SK-MEL-5 (cell line): ENCODE measurements around the gene UTP11. TPM values are rescaled to one million over a fixed set of nuclear protein-coding genes. Genes with fewer than 3 reads are reported as not detected.
"Not testable (repeated sequence)": the region's sequence is repeated elsewhere in the genome, so short reads cannot be mapped to it uniquely, and the experiment has no call there.

ENCODE experiments used
- DNase-seq: peaks from one replicate; pipeline ENCODE4 v3.0.0-alpha.2; 2016; ENCODE audit warnings: low read depth, low spot score
- in situ Hi-C: cut with HindIII; loops from 2 replicates; pipeline ENCODE4 v1.10.0; 2016; ENCODE audit warnings: low sequenced_read_pairs, high pct_unique_total_duplicates, low pct_unique_long_range_greater_than_20kb
- polyA plus RNA-seq, 2 experiments: library from polyadenylated mRNA; depleted of rRNA; stranded (reverse); fragments of >200 nt; gene quantifications; 2 replicates each; pipeline ENCODE4 v1.2.3, GENCODE V29; 2015
- total RNA-seq: library from RNA; depleted of rRNA; stranded (reverse); fragments of >200 nt; shearing (Covaris generic); gene quantifications from 2 replicates; pipeline ENCODE4 v1.2.3, GENCODE V29; 2014; rRNA removed

Gene UTP11, protein sequence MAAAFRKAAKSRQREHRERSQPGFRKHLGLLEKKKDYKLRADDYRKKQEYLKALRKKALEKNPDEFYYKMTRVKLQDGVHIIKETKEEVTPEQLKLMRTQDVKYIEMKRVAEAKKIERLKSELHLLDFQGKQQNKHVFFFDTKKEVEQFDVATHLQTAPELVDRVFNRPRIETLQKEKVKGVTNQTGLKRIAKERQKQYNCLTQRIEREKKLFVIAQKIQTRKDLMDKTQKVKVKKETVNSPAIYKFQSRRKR
- 73.1 and 79.0 TPM in 2 replicates for total RNA-seq
- polyA plus RNA-seq (2015; cell fraction: cytosol; rRNA removed): 60.9 and 62.2 TPM in 2 replicates
- 17.1 and 24.8 TPM in 2 replicates for polyA plus RNA-seq (2015; cell fraction: nucleus; rRNA removed)

- DNase-seq: peak; percentile 99
- in situ Hi-C loops: no loop called here
These were observed at the start of gene UTP11 for GRCh38 chr1:38012363-38013226. Gene UTP11, plus strand, starts transcription at chr1:38012734. Its CDS starts 69 bp downstream, at chr1:38012803.

DNA sequence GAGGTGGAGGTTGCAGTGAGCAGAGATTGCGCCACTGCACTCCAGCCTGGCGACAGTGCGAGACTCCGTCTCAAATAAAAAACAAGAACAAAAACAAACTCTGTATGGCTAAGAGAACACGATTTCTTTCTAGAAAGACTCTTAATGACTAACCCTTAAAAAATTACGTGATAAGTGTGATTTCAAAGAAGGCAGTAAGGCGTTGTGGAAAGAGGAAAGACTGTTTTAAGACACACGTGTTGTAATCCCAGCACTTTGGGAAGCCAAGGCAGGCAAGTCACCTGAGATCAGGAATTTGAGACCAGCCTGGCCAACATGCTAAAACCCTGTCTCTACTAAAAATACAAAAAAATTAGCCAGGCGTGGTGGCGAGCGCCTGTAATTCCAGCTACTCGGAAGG is 48.4 kb upstream of the UTP11 start:
- in situ Hi-C loops, DNase-seq: not testable (repeated sequence)

- DNase-seq: no peak
- in situ Hi-C loops: no loop called here
These were observed 47.2 kb upstream of the UTP11 start for GRCh38 chr1:37965301-37965700.

GRCh38 chr1:37973684-37974083 is 38.9 kb upstream of the UTP11 start:
- in situ Hi-C loops, DNase-seq: not testable (repeated sequence)

- in situ Hi-C loops: no loop called here
- no peak for DNase-seq
These were observed 38.0 kb upstream of the UTP11 start for GRCh38 chr1:37974567-37974966.

DNA sequence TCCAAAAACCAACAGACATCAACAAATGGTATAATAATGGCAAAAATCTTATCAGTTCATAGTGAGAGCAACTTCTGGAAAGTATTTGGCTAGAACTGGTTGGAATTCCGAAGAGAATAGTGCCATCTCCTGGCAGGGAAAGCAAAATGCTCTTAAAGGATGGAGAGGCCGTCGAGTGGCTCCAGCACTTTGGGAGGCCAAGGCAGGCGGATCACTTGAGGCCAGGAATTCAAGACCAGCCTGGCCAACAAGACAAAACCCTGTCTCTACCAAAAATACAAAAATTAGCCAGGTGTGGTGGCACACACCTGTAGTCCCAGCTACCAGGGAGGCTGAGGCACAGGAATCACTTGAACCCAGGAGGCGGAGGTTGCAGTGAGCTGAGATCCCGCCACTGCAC is 37.5 kb upstream of the UTP11 start:
- in situ Hi-C loops: not testable (repeated sequence)
- peak; percentile 64 for DNase-seq

GRCh38 chr1:37978541-37978940 is 34.0 kb upstream of the UTP11 start:
- in situ Hi-C loops: no loop called here

DNA sequence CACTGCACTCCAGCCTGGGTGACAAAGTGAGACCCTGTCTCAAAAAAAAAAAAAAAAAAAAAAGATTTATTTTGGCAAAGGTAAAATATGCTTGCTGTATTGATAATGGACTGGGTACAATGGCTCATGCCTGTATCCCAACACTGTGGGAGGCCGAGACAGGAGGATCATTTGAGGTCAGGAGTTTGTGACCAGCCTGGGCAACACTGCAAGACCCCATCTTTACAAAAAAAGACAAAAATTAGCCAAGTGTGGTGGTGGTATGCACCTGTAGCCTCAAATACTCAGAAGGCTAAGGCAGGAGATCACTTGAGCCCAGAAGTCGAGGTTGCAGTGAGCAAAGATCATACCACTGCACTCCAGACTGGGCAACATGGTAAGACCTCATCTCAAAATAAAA is 29.0 kb upstream of the UTP11 start:
- no peak for DNase-seq
- in situ Hi-C loops: no loop called here

More at GRCh38 chr1:37978541-37978940, 34.0 kb upstream of the UTP11 start:
- no peak for DNase-seq

- in situ Hi-C loops: no loop called here
- no peak for DNase-seq
These were observed 24.9 kb upstream of the UTP11 start for GRCh38 chr1:37987679-37988078.

GRCh38 chr1:37989361-37989930 is 23.1 kb upstream of the UTP11 start:
- in situ Hi-C loops: no loop called here
- DNase-seq: peak; percentile 23

DNA sequence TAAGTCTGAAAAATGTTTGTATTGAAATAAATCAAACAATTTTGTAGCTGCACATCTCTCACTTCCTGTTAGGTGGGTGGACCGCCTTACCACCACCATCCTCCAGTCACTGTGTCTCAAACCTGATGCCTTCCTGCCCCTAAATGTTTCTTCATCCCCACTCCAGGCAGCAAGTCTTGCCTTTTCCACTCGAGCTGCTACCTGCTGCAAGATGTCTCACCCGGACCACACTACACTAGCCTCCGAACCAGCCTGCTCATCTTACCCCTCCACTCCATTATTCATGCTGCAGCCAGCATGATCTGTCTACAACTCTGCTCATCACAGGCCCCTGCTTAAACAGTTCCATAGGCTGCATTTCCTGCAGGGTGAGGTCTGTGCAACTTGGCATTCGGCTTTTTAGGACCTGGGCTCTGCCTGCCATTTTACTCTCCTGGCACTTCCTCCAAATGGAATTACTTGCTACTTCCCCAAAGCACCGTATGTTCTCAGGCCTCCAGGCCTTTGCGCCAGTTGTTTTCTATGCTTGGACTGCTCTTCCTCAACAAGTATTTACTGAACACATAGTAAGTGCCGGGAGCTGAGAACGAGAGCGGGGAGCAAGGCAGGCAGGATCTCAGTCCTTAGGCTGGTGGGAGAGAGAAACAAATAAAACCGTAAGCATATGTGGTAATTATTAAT is 17.5 kb upstream of the UTP11 start:
- in situ Hi-C loops: no loop called here
- no peak for DNase-seq

DNA sequence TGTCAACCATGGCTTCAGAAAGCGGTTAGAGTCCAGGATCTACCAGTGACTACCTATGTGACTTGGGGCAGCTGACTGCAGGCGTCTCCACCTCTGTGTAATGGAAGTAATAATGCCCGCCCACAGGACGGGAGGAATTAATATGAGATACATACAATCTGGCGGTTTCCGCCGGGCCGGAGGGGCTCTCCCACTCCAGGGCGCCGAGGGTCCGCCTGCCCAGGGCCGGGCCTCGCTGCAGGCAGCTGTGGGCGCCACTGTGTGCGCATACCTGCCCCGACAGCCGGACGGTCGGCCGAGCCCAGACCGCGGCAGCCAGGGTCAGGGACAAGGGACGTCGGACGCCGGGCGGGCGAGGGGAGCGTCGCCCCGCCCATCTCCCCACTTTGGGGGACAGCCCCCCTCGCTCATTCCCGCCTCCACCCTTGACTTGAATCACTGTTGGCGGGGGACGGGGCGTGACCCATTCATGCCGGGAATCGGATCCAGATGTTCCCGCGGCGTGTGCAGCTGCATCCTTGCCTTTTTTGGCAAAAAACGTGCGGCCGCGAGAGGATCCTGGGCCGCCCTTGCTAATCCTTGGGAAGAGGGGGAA is 16.7 kb upstream of the UTP11 start:
- in situ Hi-C loops: no loop called here
- no peak for DNase-seq

- no peak for DNase-seq
- in situ Hi-C loops: no loop called here
These were observed 15.1 kb upstream of the UTP11 start for GRCh38 chr1:37997256-37998088.

DNA sequence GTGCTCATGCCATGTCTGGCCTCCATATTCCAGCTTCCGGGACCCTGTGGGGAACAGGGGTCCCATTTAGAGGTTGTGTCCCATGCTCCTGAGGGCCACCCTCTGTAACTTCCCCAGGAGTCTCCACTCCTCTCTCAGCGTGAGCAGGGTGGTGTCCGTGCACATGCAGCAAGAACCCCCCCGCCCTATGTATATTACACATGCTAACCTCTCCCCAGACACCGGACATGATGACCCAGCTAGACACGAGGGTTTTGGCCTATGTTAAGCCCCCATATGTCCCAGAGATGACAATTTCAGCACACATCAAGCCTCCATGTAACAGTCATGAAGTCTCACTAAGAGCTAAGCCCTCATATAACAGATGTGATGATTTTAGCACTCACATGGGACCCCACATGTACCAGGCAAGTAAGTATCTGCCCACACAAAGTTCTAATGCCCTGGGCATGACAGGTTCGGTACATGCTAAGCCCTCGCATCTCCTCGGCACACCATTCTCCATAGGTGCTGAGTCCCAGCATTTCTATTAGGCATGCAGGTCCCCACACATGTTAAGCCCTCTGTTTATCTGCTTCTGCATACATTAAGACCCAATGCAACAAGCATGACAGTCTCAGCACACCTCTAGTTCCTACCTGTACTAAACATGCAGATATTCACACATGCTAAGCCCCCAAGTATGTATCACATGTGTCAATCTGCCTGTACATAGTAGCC is 14.3 kb upstream of the UTP11 start:
- in situ Hi-C loops: no loop called here
- DNase-seq: no peak

DNA sequence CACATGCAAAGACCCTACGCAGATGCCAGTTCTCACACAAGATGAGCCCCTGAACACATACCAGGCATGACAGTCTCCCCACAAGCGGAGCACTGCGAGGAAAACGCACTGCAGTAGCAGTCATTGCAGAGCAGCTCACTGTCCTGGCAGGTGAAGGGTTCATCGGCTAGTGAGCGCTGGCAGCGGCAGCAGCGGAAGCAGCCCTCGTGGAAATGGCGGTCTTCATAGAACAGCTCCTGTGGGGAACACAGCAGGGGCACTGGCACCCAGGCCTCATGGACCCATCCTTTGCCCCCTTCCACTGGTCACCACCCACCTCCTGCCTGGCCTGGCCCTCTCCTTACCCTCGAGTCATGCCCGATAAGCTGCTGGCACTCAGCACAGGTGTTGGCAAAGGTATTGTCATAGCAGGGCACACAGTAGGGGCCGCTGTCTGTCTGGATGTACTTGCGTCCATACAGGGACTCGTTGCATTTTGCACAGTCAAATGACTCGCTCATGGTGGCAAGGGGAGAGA is 13.6 kb upstream of the UTP11 start:
- no peak for DNase-seq

More for the DNA sequence above, 13.6 kb upstream of the UTP11 start:
- in situ Hi-C loops: no loop called here
